Ishikawa (cell line): ENCODE results near the gene NTNG1.

ENCODE experiments used
- CEBPB ChIP-seq: IDR thresholded peaks from 2 replicates; pipeline ENCODE4 v1.6.1; 2012
- CREB1 ChIP-seq: IDR thresholded peaks from 2 replicates; pipeline ENCODE4 v1.6.1; 2012; ENCODE audit warnings: low read depth
- EGR1 ChIP-seq: IDR thresholded peaks from 2 replicates; pipeline ENCODE4 v1.6.1; 2012
- EP300 ChIP-seq: IDR thresholded peaks from 2 replicates; pipeline ENCODE4 v1.6.1; 2012; ENCODE audit warnings: borderline replicate concordance
- FOXM1 ChIP-seq: IDR thresholded peaks from 2 replicates; pipeline ENCODE4 v1.6.1; 2012; ENCODE audit warnings: low read depth, borderline replicate concordance
- NFIC ChIP-seq: IDR thresholded peaks from 2 replicates; pipeline ENCODE4 v1.6.1; 2012
- RAD21 ChIP-seq: IDR thresholded peaks from 2 replicates; pipeline ENCODE4 v1.6.1; 2012; ENCODE audit warnings: low read depth
- REST ChIP-seq: IDR thresholded peaks from 2 replicates; pipeline ENCODE4 v1.6.1; 2012; ENCODE audit warnings: low read depth, mild to moderate bottlenecking
- TAF1 ChIP-seq: IDR thresholded peaks from 2 replicates; pipeline ENCODE4 v1.6.1; 2012; ENCODE audit warnings: low read depth, mild to moderate bottlenecking
- TCF12 ChIP-seq: IDR thresholded peaks from 2 replicates; pipeline ENCODE4 v1.6.1; 2012; ENCODE audit warnings: low read depth
- TEAD4 ChIP-seq: IDR thresholded peaks from 2 replicates; pipeline ENCODE4 v1.6.1; 2012
- YY1 ChIP-seq: IDR thresholded peaks from 2 replicates; pipeline ENCODE4 v1.6.1; 2012; ENCODE audit warnings: low read depth
- ZBTB7A ChIP-seq: IDR thresholded peaks from 2 replicates; pipeline ENCODE4 v1.6.1; 2012; ENCODE audit warnings: low read depth
- TF ChIP-seq, protein P1 (sequence below): IDR thresholded peaks from 2 replicates; pipeline ENCODE4 v1.6.1; 2012
- TF ChIP-seq, protein P2 (sequence below): IDR thresholded peaks from 2 replicates; pipeline ENCODE4 v1.6.1; 2012

NTNG1 gene

DNA sequence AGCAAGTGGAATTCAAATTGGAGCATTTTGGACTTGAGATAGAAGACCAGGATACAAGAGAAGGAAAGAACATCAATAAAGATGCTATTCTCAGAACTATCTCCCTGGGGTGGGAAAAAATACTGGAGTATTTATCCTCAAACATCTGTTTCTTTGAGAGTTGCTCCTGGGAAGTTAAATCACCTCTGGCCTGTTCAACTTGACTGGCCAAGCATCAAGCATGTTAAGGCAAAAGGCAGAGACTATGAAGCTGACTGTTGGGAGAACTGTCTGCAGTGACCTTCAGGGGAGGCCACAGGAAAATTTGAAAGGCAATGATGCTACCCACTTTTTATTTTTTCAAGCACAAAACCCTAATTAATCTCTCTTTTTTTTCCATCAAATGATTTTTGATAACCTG lies 239.0 kb downstream of the NTNG1 start:
- no peak for TF ChIP-seq EP300
- TF ChIP-seq, protein P1, sequence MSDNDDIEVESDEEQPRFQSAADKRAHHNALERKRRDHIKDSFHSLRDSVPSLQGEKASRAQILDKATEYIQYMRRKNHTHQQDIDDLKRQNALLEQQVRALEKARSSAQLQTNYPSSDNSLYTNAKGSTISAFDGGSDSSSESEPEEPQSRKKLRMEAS = no peak
- TF ChIP-seq, protein P2, sequence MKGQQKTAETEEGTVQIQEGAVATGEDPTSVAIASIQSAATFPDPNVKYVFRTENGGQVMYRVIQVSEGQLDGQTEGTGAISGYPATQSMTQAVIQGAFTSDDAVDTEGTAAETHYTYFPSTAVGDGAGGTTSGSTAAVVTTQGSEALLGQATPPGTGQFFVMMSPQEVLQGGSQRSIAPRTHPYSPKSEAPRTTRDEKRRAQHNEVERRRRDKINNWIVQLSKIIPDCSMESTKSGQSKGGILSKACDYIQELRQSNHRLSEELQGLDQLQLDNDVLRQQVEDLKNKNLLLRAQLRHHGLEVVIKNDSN = no peak
- TF ChIP-seq TEAD4 = no peak
- TF ChIP-seq NFIC = no peak
- no peak for TF ChIP-seq ZBTB7A

DNA sequence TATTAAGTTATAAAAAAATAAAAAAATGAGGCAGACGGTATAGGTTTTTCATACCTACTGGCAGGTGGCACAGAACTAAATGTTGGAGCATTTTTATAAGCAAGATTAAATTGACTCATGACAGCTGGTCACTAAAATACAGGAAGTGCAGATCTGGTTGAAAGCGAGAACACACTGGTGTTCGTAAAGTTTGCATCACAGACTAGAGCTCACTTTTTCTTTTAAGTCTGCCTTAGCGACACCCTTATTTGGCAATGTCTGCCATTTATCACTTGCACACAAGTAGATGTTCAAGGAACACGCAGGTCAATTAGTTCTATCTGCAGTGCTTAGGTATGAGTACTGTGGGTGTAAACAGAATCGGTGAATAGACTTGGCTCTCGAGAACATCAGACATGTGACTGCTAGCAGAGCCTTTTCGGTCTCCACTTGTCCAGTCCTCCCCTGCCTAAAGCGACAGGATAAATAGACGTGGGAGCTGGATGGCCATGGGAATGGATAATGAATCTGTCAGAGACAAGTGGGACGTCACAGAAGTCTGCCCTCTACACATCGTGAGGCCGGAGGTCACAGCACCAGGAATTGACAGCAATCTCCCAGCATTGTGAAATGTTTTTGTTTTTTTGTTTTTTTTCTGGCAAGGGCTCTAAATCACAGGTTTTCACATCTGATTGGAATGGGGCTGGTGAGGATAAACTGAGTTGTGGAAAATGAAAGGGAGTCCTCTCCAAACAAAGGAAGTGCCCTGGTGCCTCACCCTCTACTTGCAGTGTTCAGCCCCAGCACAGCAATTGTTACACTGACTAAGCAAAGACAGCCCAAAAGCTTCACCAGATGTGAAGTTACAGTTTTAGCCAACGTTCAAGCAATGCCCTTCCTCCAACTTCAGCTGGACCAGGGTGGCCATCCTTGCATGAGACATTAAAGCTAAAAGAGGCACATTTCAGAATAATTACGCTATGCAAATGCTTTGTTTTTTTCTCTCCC lies 248.9 kb downstream of the NTNG1 start:
- TF ChIP-seq FOXM1 (no peak), CEBPB (no peak), NFIC (no peak), TAF1 (no peak), REST (no peak), ZBTB7A (no peak), YY1 (no peak), EGR1 (no peak)
- TF ChIP-seq, protein P1 = no peak
- TF ChIP-seq, protein P2 = no peak

DNA sequence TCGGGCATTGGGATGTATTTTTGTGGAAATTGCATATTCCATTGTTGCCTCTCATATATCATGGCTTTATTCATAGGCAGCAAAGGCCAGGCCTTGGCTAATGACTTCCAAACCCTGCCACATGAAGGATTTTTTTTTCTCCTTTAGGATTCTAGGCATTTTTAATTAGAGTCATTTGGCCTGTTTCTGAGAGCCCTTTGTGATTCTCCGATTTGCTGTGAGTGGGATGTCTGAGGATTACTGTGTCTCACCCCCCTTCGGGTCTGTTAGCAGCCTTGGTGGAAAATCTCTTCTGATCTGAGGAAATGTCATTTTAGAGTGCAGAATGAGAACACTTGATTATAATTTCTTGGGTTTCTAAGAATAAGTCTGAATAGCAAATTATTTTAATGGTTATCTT lies 253.5 kb downstream of the NTNG1 start:
- no peak for TF ChIP-seq CEBPB
- no peak for TF ChIP-seq TEAD4
- TF ChIP-seq, protein P2 = no peak
- TF ChIP-seq NFIC = no peak

- TF ChIP-seq CEBPB = no peak
- no peak for TF ChIP-seq RAD21
- no peak for TF ChIP-seq EGR1
- TF ChIP-seq TAF1 = no peak
- TF ChIP-seq TEAD4 = no peak
- TF ChIP-seq CREB1 = no peak
- TF ChIP-seq, protein P2 = no peak
- TF ChIP-seq EP300 = no peak
- no peak for TF ChIP-seq NFIC
- TF ChIP-seq FOXM1 = no peak
- TF ChIP-seq TCF12 = no peak
- TF ChIP-seq ZBTB7A = no peak
- TF ChIP-seq YY1 = no peak
- TF ChIP-seq REST = no peak
- TF ChIP-seq, protein P1 = no peak
Observed at GRCh38 chr1:107401704-107402103, 260.9 kb downstream of the NTNG1 start.

GRCh38 chr1:107404756-107405155 lies 263.9 kb downstream of the NTNG1 start:
- no peak for TF ChIP-seq EP300
- TF ChIP-seq TAF1 = no peak
- TF ChIP-seq, protein P2 = no peak
- no peak for TF ChIP-seq RAD21
- no peak for TF ChIP-seq ZBTB7A
- TF ChIP-seq CEBPB = no peak
- no peak for TF ChIP-seq FOXM1
- TF ChIP-seq CREB1 = no peak
- TF ChIP-seq, protein P1 = no peak
